Lung (tissue), 12 donors: ENCODE measurements around the gene ARID1B. TPM values are rescaled to one million over a fixed set of nuclear protein-coding genes. Genes with fewer than 3 reads are reported as not detected.

Experiments used
- ATAC-seq: fragments of 200-7000 bp; cut with Tn5 transposase; one replicate; pipeline ENCODE4 v1.9.1; 2020; ENCODE audit warnings: moderate number of reproducible peaks; ENCODE audit not compliant: insufficient read depth, low FRiP score
- DNase-seq, 3 donors: peaks; one replicate each; pipeline ENCODE4 v3.0.0-alpha.2; 2013 to 2017
- H3K27ac ChIP-seq, 2 donors: one replicate each; pipeline ENCODE4 v1.5.1; 2013; ENCODE audit warnings: mild to moderate bottlenecking in 2 of 2, moderate library complexity in 2 of 2, control low read depth in 1 of 2, inconsistent platforms in 1 of 2, low read depth in 1 of 2, low read length in 1 of 2
- H3K27me3 ChIP-seq, 3 donors: one replicate each; pipeline ENCODE4 v1.5.1; 2013; ENCODE audit warnings: low read length in 2 of 3; ENCODE audit not compliant: control insufficient read depth in 3 of 3, insufficient read depth in 3 of 3
- H3K36me3 ChIP-seq, 4 donors: one replicate each; pipeline ENCODE4 v1.5.1; 2013; ENCODE audit warnings: low read length in 4 of 4, mild to moderate bottlenecking in 1 of 4, moderate library complexity in 1 of 4; ENCODE audit not compliant: control insufficient read depth in 4 of 4, insufficient read depth in 4 of 4
- H3K4me1 ChIP-seq, 5 donors: one replicate each; pipeline ENCODE4 v1.5.1; 2013; ENCODE audit warnings: low read length in 5 of 5, mild to moderate bottlenecking in 2 of 5, moderate library complexity in 1 of 5; ENCODE audit not compliant: control insufficient read depth in 5 of 5, insufficient read depth in 5 of 5
- H3K4me3 ChIP-seq: one replicate; pipeline ENCODE4 v1.5.1; 2013; ENCODE audit warnings: mild to moderate bottlenecking, control low read depth, moderate library complexity
- H3K9ac ChIP-seq, 2 donors: one replicate each; pipeline ENCODE4 v1.5.1; 2013; ENCODE audit warnings: low read length in 2 of 2, control low read depth in 1 of 2; ENCODE audit not compliant: insufficient read depth in 1 of 2
- H3K9me3 ChIP-seq, 4 donors: one replicate each; pipeline ENCODE4 v1.5.1; 2013; ENCODE audit warnings: low read length in 3 of 4, mild to moderate bottlenecking in 1 of 4, moderate library complexity in 1 of 4; ENCODE audit not compliant: control insufficient read depth in 4 of 4, insufficient read depth in 3 of 4
- CTCF ChIP-seq: IDR thresholded peaks from 2 replicates; pipeline ENCODE4 v1.5.1; 2012; ENCODE audit warnings: mild to moderate bottlenecking; ENCODE audit errors: control extremely low read depth, extremely low read depth
- WGBS, 2 donors: extraction: QIAGEN DNeasy Blood & Tissue Kit; methylation state at CpG; one replicate each; pipeline ENCODE4 v1.1.7; 2013; 5-methylcytosine and 5-hydroxymethylcytosine counted together
- polyA plus RNA-seq, 2 donors: library from polyadenylated mRNA; stranded (reverse); fragments of 200-250 nt; gene quantifications; one replicate each; pipeline ENCODE4 v1.2.1, GENCODE V29; 2013
- total RNA-seq, 2 donors: library from RNA; depleted of rRNA in 1 of 2; stranded (reverse); fragments of >200 nt in 1 of 2; gene quantifications; one replicate each; pipeline ENCODE4 v1.2.1, GENCODE V29; 2014 to 2021
- donor health status: control.
- donor health status: control.
- donor health status: Bipolar disorder and iron deficiency.
- donor health status: healthy.
- donor health status: DM: yes; HTN: yes; CAD: no.

The ARID1B gene
- total and polyA plus RNA-seq, 4 donors, result 10.5 to 239 (median 50.9) TPM

- ATAC-seq, result no peak
- DNase-seq, result peak; percentile 43 to 59 (median 43)
- 86 to 90% methylated on average over 7 of the region's 7 CpGs for WGBS, 2 donors
These were observed 221.7 kb downstream of the ARID1B start for GRCh38 chr6:156998794-156999330.

GRCh38 chr6:156999762-157000161 lies 222.6 kb downstream of the ARID1B start:
- H3K9ac ChIP-seq, result no peak overlapping the region
- H3K4me1 ChIP-seq, result peaks cover 0 to 10% (median 2%) of the 10 kb centered on the region in 5 donors
- ATAC-seq (no peak), DNase-seq (no peak)
- no peak for TF ChIP-seq CTCF
- H3K27me3 ChIP-seq, result no peaks in the 10 kb centered on the region
- 96 to 98% methylated on average over 3 of the region's 3 CpGs for WGBS, 2 donors
- H3K36me3 ChIP-seq, result no peaks in the 10 kb centered on the region
- H3K4me3 ChIP-seq, result no peak overlapping the region
- no peak overlapping the region for H3K27ac ChIP-seq
- H3K9me3 ChIP-seq, result no peaks in the 10 kb centered on the region

More at GRCh38 chr6:156998794-156999330, 221.7 kb downstream of the ARID1B start:
- H3K4me1 ChIP-seq, result peaks cover 2 to 14% (median 8%) of the 10 kb centered on the region in 5 donors
- no peak for TF ChIP-seq CTCF
- no peaks in the 10 kb centered on the region for H3K27me3 ChIP-seq
- no peaks in the 10 kb centered on the region for H3K36me3 ChIP-seq
- no peak overlapping the region for H3K9ac ChIP-seq
- no peak overlapping the region for H3K27ac ChIP-seq
- H3K9me3 ChIP-seq, result no peaks in the 10 kb centered on the region
- H3K4me3 ChIP-seq, result no peak overlapping the region

DNA sequence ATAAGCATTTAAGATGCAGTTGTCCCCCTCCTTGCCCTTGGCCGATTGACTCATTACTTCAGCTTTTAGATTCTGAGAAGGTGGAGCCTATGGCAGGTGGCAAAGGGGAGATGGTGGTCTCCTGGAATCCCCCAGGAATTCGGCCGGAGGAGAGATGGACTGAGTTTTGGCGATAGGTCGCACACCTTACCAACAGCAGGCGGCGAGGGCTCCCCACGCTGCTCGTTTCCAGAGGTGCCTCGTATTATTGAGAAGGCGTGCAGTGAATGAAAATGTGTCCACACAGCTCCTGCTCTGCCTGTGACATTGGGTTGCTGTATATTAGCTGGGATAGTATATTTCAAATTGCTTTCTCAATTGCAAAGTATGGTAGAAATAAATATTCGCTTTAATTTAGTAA lies 224.5 kb downstream of the ARID1B start:
- Histone ChIP-seq H3K36me3 (no peaks in the 10 kb centered on the region), H3K4me1 (peaks cover 0 to 7% (median 2%) of the 10 kb centered on the region in 5 donors), H3K4me3 (no peak overlapping the region), H3K9me3 (no peaks in the 10 kb centered on the region), H3K27ac (no peak overlapping the region), H3K27me3 (no peaks in the 10 kb centered on the region), H3K9ac (no peak overlapping the region)
- ATAC-seq (no peak), DNase-seq (no peak)
- no peak for TF ChIP-seq CTCF
- 96% methylated on average over 12 of the region's 12 CpGs for WGBS, 2 donors

GRCh38 chr6:157002774-157003173 lies 225.6 kb downstream of the ARID1B start:
- Histone ChIP-seq H3K4me1 (peaks cover 0 to 7% (median 2%) of the 10 kb centered on the region in 5 donors), H3K9ac (no peak overlapping the region), H3K36me3 (no peaks in the 10 kb centered on the region), H3K27me3 (no peaks in the 10 kb centered on the region), H3K9me3 (no peaks in the 10 kb centered on the region), H3K27ac (no peak overlapping the region), H3K4me3 (no peak overlapping the region)
- 86 to 98% methylated on average over 1 of the region's 1 CpG for WGBS, 2 donors
- DNase-seq (no peak), ATAC-seq (no peak)
- TF ChIP-seq CTCF, result no peak
